Thymus (tissue), 11 donors: ENCODE measurements around the gene BRD7. TPM values are rescaled to one million over a fixed set of nuclear protein-coding genes. Genes with fewer than 3 reads are reported as not detected.

Experiments
- DNase-seq, 9 donors: peaks; one replicate each; pipeline ENCODE4 v3.0.0-alpha.2; 2013; ENCODE audit warnings: low spot score in 9 of 9, low read depth in 6 of 9, missing footprints in 1 of 9
- H3K27ac ChIP-seq, 2 donors: one replicate each; pipeline ENCODE4 v1.5.1; 2013; ENCODE audit warnings: control low read depth in 1 of 2, low read depth in 1 of 2, low read length in 1 of 2, mild to moderate bottlenecking in 1 of 2, moderate library complexity in 1 of 2
- H3K27me3 ChIP-seq, 2 donors: one replicate each; pipeline ENCODE4 v1.5.1; 2013; ENCODE audit warnings: low read length in 1 of 2; ENCODE audit not compliant: control insufficient read depth in 2 of 2, insufficient read depth in 1 of 2
- H3K36me3 ChIP-seq, 2 donors: one replicate each; pipeline ENCODE4 v1.5.1; 2013; ENCODE audit warnings: low read length in 1 of 2, mild to moderate bottlenecking in 1 of 2, moderate library complexity in 1 of 2; ENCODE audit not compliant: control insufficient read depth in 2 of 2, insufficient read depth in 2 of 2
- H3K4me1 ChIP-seq, 2 donors: one replicate each; pipeline ENCODE4 v1.5.1; 2013; ENCODE audit warnings: low read length in 2 of 2; ENCODE audit not compliant: control insufficient read depth in 2 of 2, insufficient read depth in 2 of 2
- H3K4me3 ChIP-seq, 2 donors: one replicate each; pipeline ENCODE4 v1.5.1; 2013; ENCODE audit warnings: low read length in 2 of 2, control low read depth in 1 of 2, mild to moderate bottlenecking in 1 of 2
- H3K9me3 ChIP-seq, 2 donors: one replicate each; pipeline ENCODE4 v1.5.1; 2013; ENCODE audit warnings: low read length in 1 of 2, mild to moderate bottlenecking in 1 of 2; ENCODE audit not compliant: control insufficient read depth in 2 of 2, insufficient read depth in 1 of 2
- WGBS: extraction: QIAGEN DNeasy Blood & Tissue Kit; methylation state at CpG from one replicate; pipeline ENCODE4 v1.1.7; 2013; 5-methylcytosine and 5-hydroxymethylcytosine counted together
- polyA plus RNA-seq: library from polyadenylated mRNA; stranded (reverse); fragments of 200-250 nt; gene quantifications from one replicate; pipeline ENCODE4 v1.2.3, GENCODE V29; 2013
- total RNA-seq: library from RNA; stranded (reverse); fragments of 120-200 nt; gene quantifications from one replicate; pipeline ENCODE4 v1.2.4, GENCODE V29; 2013
- donor health status: healthy.

The BRD7 gene
- total and polyA plus RNA-seq, 2 donors = 58.8 to 88.3 TPM

DNA sequence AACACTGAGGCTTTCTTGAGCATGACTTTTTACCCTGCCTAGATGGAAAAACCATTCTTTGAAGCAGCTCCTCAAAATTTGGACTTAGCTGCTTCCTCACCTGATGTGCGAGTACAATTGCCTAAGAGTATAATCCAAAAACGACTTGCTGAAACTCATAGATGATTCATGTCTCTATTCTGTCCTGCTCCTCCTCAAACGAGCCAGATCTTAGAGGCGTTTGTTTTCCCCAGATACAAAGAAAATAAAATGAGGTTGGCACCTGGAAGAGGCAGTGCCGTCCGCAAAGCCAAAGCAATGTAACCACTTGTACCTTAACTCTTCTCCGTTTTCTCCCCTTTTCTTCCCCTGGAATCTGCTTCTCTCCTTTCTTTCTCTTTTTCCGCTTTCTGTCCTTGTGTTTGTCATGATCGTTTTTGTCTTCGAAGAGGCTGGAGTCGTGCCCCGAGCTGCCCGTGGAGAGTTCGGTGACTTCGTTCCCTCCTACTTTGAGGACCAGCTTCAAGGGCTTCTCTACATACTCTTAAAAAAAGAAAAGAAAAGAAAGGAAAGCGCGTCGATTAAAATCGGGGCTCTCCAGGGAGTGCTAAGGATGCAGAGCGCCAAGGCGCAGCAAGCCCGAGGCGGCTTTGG lies 895 bp downstream of the BRD7 start:
- Histone ChIP-seq H3K9me3 (no peaks in the 10 kb centered on the region), H3K27ac (no peak overlapping the region), H3K4me1 (peaks cover 7 to 11% of the 10 kb centered on the region in 2 donors), H3K4me3 (peak overlapping the region; percentile 57 to 73), H3K27me3 (no peaks in the 10 kb centered on the region), H3K36me3 (peaks cover 11 to 21% of the 10 kb centered on the region in 2 donors)
- WGBS = 13% methylated on average over 23 of the region's 23 CpGs
- no peak for DNase-seq

DNA sequence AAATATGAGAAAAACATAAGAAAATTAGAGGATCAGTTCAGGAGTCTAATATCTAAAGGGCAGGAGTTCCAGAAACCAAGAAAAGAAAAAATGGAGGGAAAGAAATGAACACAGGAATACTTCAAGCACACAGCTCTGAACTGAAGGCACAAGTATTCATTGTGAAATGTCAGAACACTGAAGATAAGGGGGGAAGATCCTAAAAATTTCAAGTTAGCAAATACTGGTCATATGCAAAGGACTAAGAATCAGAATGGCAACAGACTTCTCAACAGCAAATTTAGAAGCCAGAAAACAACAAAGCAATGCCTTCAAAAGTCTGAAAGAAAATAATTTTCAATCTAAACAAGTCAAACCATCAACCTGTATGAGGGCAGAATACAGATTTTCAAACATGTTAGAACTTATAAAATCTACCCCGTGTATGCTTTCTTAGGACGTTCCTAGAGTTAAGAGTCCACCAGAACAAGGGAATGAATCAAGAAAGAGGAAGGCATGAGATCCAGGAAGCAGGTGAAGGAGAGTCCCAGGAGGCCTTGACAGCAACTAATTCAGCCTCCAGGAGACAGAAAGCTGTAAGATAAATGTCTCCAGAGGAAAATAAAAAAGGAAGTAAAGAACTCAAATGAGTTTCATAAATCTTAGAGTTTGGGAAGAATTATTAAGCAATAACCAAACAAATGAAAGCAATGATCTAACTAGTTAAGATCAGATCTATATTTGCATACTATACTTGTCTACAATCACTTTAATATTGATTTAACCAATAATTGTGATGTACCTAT lies 2.8 kb downstream of the BRD7 start:
- Histone ChIP-seq H3K36me3 (peaks cover 17 to 38% of the 10 kb centered on the region in 2 donors), H3K27me3 (no peaks in the 10 kb centered on the region), H3K9me3 (no peaks in the 10 kb centered on the region), H3K4me3 (no peak overlapping the region), H3K27ac (no peak overlapping the region), H3K4me1 (peaks cover 7 to 11% of the 10 kb centered on the region in 2 donors)
- WGBS = 25% methylated on average over 2 of the region's 2 CpGs
- DNase-seq = no peak

DNA sequence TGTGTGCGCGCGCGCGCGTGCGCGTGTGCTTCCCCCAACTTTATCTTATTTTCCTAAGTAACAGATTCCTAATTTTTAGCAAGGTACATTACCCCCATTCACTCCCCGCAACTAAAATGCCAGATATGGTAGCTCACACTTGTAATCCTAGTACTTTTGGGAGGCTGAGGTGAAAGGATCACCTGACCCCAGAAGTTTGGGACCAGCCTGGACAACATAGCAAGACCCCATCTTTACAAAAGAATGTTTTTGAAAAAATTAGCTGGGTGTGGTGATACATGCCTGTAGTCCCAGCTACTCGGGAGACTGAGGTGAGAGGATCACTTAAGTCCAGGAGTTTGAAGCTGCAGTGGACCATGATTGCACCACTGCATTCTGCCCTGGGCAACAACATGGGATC lies 5.1 kb downstream of the BRD7 start:
- H3K4me1 ChIP-seq = peaks cover 3 to 7% of the 10 kb centered on the region in 2 donors
- no peak for DNase-seq
- WGBS = 91% methylated on average over 10 of the region's 10 CpGs
- H3K4me3 ChIP-seq = no peak overlapping the region
- H3K27ac ChIP-seq = no peak overlapping the region
- no peaks in the 10 kb centered on the region for H3K9me3 ChIP-seq
- H3K27me3 ChIP-seq = no peaks in the 10 kb centered on the region
- H3K36me3 ChIP-seq = peaks cover 17 to 55% of the 10 kb centered on the region in 2 donors

DNA sequence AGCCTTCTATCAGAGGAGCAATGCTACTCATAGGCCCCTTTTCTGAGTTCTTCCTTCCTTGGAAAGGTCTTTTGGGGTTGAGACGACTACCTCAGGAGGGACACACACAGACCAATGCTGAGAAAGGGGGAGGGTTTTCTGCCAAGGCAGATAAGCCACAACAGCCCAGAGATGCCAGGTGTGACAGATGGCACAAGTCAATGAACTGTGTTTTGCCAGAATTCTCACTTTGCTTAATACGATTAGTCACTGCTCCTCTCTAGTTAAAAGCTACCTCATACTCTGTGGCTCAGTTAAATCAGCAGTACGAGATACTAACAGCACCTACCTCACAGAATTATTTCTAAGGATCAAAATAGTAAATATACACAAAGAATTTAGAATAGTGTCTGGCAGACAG lies 8.0 kb downstream of the BRD7 start:
- WGBS = 54% methylated on average over 3 of the region's 3 CpGs
- H3K36me3 ChIP-seq = peaks cover 23 to 61% of the 10 kb centered on the region in 2 donors

DNA sequence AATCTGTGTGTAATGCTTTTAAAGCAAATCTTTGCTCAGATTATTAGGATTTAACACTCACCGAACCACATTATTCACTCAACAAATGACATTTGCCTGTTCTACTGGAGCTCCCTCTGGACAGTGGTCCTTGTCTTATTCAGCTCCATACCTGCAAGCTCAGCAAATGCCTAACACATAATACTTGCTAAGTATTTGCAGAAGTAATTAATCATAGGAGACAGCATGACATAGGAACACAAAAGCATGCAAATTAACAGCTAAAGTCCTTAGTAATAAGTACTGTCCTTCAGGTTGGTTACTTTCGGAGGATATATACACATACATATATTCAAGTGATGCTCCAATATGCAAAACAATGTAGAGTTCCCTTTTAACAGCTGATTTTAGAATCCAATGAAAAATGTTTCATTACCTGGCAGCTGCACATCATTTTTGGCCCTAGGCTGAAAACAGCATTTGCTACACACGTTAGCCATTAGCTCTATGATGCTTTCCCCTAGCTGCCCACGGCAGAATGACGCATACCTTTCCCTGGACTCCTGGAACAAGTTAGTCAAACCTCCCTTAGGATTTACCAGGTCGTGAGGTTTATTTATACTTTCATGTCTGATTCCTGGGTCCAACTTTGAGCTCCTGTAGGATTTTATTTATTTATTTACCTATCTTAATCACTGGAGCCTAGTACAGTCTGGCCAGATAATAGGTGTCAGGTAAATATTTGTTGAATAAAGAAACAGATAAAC lies 8.6 kb downstream of the BRD7 start:
- Histone ChIP-seq H3K27ac (no peak overlapping the region), H3K4me3 (no peak overlapping the region), H3K36me3 (peaks cover 23 to 59% of the 10 kb centered on the region in 2 donors), H3K27me3 (no peaks in the 10 kb centered on the region), H3K4me1 (no peaks in the 10 kb centered on the region), H3K9me3 (no peaks in the 10 kb centered on the region)
- WGBS = 96% methylated on average over 6 of the region's 6 CpGs
- DNase-seq = no peak

More for the DNA sequence above, 8.0 kb downstream of the BRD7 start:
- H3K4me1 ChIP-seq = no peaks in the 10 kb centered on the region
- no peaks in the 10 kb centered on the region for H3K27me3 ChIP-seq
- H3K27ac ChIP-seq = no peak overlapping the region
- no peak for DNase-seq
- no peak overlapping the region for H3K4me3 ChIP-seq
- no peaks in the 10 kb centered on the region for H3K9me3 ChIP-seq

DNA sequence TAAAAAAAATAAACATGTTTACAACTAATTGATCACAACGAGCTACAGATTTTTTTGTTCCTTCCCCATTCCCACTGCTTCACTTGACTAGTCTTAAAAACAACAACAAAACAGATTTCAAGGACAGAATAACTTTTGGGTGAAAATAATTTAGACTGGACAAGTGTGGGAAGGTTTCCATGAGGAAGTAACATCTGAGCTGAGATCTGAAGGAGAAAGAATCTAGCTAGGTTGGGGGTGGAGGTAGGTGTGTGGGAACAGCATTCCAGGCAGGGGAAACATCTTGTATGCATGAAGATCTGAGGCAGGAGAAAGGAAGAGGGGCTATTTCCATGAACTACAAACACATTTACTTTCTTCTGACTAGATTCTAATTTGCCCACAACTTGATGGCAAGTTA lies 9.2 kb downstream of the BRD7 start:
- H3K27ac ChIP-seq = no peak overlapping the region
- WGBS = 77% methylated on average over 1 of the region's 1 CpG
- peaks cover 20 to 55% of the 10 kb centered on the region in 2 donors for H3K36me3 ChIP-seq
- no peak overlapping the region for H3K4me3 ChIP-seq
- H3K27me3 ChIP-seq = no peaks in the 10 kb centered on the region
- no peak for DNase-seq
- no peaks in the 10 kb centered on the region for H3K4me1 ChIP-seq
- H3K9me3 ChIP-seq = no peaks in the 10 kb centered on the region

- H3K36me3 ChIP-seq = peaks cover 17 to 47% of the 10 kb centered on the region in 2 donors
- peak in 2 of 9 donors; percentile 18 to 47 for DNase-seq
- no peaks in the 10 kb centered on the region for H3K4me1 ChIP-seq
- WGBS = 87% methylated on average over 11 of the region's 11 CpGs
- no peak overlapping the region for H3K27ac ChIP-seq
- no peak overlapping the region for H3K4me3 ChIP-seq
- H3K27me3 ChIP-seq = no peaks in the 10 kb centered on the region
- no peaks in the 10 kb centered on the region for H3K9me3 ChIP-seq
Observed at GRCh38 chr16:50354629-50355456, 13.9 kb downstream of the BRD7 start.

DNA sequence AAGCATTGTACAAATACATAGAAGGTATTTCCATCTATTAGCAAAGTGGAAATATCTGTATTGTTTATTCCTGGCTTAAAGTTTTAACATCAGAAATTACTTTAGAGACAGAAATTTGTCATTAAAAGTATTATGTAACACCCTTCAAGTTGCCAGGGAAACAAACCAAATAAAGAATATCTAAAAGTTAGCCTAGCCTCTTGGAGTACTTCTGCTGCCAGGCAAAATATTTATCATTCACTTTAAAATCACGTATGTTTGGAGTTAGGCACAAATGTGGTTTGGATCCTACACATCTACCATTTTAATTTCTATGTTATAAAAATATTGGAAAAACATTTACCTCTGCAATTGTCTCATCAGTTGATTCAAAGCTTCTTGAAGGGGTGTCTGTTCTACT lies 14.7 kb downstream of the BRD7 start:
- Histone ChIP-seq H3K9me3 (no peaks in the 10 kb centered on the region), H3K4me3 (no peak overlapping the region), H3K4me1 (no peaks in the 10 kb centered on the region), H3K27ac (no peak overlapping the region), H3K27me3 (no peaks in the 10 kb centered on the region), H3K36me3 (peaks cover 17 to 45% of the 10 kb centered on the region in 2 donors)
- 93% methylated on average over 1 of the region's 1 CpG for WGBS
- no peak for DNase-seq
